Activated effector memory CD4-positive, alpha-beta T cell treated with anti-CD3 and anti-CD28 coated beads, Interleukin-2, amount 50 U/mL, for 16 hours (primary cell): ENCODE results near the gene CALM3.
A peak's percentile ranks its signal among the peaks of the same experiment; 100 is the strongest.

ENCODE experiments used
- DNase-seq: peaks from one replicate; pipeline ENCODE4 v3.0.0-alpha.2; 2020

Gene CALM3

GRCh38 chr19:46600384-46601317 lies 479 bp upstream of the CALM3 start:
- DNase-seq = peak; percentile 99

- peak; percentile 85 for DNase-seq
Observed at GRCh38 chr19:46602392-46603194, 1.5 kb downstream of the CALM3 start.

- no peak for DNase-seq
Observed at GRCh38 chr19:46603195-46603637, 2.1 kb downstream of the CALM3 start.

DNA sequence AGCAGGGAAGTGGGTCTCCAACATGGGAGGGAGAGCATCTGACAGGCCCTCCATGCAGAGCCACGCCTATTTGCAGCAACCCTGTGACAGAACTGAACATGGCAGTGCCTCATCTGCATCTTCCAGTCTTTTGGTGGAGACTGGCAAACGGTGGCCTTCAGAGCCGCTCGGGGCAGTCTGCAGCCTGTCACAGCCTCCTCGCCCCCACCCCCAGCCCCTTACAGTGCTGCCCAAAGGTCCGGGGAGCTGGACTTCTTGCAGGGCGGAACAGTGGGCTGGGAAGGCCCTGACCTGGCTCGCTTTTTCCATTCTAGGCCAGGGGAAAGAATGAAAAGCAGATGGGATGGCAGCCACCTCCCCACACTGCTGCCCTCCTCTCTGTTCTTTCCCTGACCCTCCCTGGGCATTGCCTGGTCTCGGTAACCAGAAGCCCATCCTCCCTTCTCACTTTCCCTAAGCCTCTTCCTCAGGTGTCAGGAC lies 2.7 kb downstream of the CALM3 start:
- peak; percentile 61 for DNase-seq

DNA sequence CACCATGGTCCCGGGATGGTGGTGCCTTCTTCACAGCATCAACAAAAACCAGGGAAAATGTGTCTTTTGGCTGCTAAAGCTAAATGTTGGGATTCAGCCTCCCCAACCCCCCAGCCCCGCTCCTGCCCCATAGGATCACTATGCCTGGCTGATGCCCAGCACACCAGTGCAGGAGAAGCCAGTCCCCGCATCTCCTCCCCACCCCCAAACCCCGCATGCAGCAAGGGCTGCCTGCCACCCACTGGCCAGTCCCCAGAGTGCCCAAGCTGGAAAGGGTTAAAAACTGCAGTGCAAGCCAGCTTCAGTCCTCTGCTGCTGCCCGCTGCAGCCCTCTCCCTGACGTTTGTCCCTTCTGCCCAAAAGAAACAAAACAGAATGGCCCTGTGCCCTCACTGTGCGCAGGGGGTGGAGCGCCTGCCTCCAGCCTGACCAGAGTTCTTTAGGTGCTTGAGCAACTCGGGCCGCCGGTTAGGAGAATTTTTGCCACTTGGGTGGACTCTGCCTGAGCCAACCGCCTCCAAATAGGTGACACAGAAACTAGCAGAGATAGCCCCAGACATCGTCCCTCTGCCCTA lies 3.7 kb downstream of the CALM3 start:
- peak; percentile 56 for DNase-seq

DNA sequence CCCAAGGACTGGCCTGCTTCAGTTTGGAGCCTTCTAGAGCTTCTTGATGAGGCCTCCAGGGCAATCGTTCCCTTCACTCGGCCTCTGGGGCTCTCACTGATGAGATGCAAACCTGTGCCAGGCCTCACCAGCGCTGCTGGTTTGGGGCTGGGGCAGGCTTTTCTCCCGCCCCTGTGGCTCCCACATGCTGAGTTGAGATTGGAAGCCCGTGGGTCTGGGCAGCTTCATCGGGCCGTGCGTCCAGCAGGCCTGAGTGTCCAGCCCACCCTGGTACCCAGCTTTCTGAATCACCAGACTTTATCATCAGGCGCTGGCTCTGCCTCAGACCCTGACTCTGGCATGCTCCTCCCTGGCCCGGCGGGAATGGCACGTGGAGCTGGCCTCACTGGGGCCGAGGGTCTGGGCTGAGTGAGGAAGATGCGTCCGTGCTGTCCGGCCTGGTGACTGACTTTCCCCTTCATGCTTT lies 4.3 kb downstream of the CALM3 start:
- peak; percentile 48 for DNase-seq

- DNase-seq = peak; percentile 45
Observed at GRCh38 chr19:46606019-46606418, 4.9 kb downstream of the CALM3 start.

DNA sequence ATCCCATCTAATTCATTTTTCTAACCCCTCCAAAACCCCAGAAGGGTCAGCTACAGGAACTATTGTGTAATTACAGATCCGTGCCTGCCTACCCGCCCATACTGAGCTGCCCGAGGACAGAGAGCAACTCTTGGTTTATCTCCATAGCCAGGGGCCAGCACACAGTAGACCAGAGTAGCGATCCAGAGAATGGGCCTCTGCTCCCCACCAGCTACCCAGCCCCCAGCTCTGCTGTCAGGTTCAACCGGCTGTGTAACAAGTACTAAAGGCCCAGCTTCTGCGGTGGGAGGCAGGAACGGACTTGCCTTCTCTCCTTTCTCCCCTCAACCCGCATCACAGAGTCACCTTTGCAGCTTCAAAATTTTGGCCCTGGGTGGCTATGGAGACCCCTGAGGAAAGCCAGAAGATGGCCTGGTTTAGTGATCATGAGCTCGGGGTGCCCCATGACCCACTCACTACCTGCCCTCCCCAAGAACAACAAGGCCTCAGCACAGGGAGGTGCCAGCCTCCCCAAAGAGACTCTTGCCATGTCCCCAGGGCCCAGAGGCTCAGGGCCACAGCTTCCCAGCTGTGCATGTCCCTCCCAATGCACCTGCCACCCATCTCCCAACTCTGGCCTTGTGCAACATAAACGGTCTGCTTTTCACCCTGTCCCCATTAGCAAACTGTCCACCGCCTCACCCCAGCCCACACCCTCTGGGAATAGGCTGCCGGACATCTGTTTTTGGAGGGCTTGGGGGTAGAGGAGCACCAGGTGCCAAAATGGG lies 5.7 kb downstream of the CALM3 start:
- peak; percentile 51 for DNase-seq

- DNase-seq = peak; percentile 47
Observed at GRCh38 chr19:46607448-46607841, 6.3 kb downstream of the CALM3 start.

GRCh38 chr19:46608178-46608577 lies 7.0 kb downstream of the CALM3 start:
- DNase-seq = peak; percentile 27

- DNase-seq = peak; percentile 55
Observed at GRCh38 chr19:46608581-46609345, 7.6 kb downstream of the CALM3 start.

DNA sequence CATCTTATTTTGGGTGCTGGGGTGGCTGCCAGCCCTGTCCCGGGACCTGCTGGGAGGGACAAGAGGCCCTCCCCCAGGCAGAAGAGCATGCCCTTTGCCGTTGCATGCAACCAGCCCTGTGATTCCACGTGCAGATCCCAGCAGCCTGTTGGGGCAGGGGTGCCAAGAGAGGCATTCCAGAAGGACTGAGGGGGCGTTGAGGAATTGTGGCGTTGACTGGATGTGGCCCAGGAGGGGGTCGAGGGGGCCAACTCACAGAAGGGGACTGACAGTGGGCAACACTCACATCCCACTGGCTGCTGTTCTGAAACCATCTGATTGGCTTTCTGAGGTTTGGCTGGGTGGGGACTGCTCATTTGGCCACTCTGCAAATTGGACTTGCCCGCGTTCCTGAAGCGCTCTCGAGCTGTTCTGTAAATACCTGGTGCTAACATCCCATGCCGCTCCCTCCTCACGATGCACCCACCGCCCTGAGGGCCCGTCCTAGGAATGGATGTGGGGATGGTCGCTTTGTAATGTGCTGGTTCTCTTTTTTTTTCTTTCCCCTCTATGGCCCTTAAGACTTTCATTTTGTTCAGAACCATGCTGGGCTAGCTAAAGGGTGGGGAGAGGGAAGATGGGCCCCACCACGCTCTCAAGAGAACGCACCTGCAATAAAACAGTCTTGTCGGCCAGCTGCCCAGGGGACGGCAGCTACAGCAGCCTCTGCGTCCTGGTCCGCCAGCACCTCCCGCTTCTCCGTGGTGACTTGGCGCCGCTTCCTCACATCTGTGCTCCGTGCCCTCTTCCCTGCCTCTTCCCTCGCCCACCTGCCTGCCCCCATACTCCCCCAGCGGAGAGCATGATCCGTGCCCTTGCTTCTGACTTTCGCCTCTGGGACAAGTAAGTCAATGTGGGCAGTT lies 8.6 kb downstream of the CALM3 start:
- peak; percentile 60 for DNase-seq

DNA sequence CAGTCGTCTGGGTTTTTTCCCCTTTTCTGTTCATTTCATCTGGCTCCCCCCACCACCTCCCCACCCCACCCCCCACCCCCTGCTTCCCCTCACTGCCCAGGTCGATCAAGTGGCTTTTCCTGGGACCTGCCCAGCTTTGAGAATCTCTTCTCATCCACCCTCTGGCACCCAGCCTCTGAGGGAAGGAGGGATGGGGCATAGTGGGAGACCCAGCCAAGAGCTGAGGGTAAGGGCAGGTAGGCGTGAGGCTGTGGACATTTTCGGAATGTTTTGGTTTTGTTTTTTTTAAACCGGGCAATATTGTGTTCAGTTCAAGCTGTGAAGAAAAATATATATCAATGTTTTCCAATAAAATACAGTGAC lies 9.3 kb downstream of the CALM3 start:
- DNase-seq = peak; percentile 41

DNA sequence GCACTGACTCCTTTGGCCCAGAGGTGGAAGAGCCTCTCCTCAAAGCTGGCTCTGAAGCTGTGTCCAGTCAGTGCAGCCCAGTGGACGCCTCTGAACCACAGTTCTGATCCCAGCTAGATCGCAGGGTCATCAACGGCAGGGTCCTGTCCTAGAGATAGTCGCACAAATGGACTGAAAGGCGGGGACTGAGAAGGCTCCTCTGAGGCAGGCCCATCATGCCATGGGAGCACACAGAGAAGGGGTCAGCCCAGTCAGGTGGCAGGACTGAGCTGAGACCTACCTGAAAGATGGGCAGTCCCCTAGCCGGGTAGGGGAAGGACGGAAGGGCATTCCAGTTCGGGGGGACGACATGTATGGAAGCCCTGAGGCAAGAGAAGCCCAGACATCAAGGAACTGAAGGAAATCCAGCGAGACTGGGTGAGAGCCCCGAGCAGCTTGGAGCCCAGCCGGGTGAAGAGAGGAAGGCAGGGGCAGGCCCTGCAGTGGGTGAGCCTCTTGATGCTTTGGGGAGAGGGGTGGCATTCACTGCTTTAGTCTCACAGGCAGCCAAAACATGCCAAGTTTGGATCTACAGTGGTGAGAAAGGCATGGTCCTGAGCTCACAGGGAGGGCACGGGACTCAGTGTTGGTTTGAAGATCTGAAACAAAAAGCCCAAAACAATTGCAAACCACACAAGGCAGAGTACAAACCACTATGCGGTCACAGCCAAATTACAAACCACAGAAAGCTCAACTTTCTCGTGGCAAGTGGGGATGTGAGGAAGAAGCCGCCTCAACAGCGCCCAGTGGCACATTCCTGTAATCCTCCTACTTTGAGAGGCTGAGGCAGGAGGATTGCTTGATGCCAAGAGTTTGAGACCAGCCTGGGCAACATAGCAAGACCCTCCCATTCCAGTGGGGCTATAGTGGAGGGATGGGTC lies 10.0 kb downstream of the CALM3 start:
- peak; percentile 65 for DNase-seq

DNA sequence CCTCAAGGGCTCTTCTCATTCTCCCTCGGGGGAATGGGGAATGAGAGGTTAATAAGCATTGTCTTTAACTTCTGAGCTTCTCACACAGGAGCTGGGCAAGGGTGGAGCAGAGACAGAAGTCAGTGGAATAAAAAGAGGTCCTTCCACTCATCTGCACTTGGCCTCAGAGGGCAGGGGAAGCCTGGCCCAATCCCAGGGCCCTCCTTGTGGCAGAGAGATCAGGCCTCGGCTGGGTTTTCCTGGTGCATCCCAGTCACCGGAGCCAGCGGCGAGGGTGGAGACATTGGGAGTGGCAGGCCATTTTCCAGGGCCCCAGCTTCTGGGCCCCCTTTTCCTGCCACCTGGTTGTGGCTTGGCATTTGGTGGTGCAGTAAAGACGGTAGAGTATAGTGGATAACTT lies 10.6 kb downstream of the CALM3 start:
- no peak for DNase-seq

- DNase-seq = no peak
Observed at GRCh38 chr19:46613525-46613924, 12.4 kb downstream of the CALM3 start.

DNA sequence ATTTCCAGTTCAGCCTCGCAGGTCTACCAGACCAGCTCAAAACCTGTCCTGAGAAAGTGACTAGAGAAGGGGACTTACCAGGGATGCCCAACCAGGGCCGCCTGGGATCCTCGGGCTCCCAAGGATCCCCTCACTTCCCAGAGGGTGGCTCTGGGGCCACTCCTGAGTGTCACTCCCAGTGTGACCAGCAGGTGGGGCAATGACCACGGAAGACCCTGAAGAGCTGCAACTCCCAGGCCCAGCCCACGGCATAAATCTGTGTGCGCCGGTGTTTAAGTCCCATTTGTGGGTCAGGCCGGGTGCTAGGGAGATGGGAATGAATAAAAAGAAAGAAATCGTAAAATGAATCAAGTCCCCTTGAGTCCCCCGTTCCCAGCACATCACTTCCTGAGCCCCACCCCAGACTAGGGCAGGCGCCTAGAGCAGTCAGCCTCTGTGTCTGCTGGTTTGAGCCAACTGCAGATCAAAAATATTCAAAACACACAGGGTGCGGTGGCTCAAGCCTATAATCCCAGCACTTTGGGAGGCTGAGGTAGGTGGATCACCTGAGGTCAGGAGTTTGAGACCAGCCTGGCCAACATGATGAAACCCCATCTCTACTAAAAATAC lies 13.1 kb downstream of the CALM3 start:
- peak; percentile 93 for DNase-seq

GRCh38 chr19:46615966-46616365 lies 14.8 kb downstream of the CALM3 start:
- no peak for DNase-seq
